Heart right ventricle (tissue), 16 donors: ENCODE data around the gene UBIAD1. TPM values are rescaled to one million over a fixed set of nuclear protein-coding genes. Genes with fewer than 3 reads are reported as not detected.
"Not testable (repeated sequence)": the region's sequence is repeated elsewhere in the genome, so short reads cannot be mapped to it uniquely, and the experiment has no call there.

Source experiments
- ATAC-seq, 8 donors: fragments of 200-7000 bp; cut with Tn5 transposase; one replicate each; pipeline ENCODE4 v1.9.1; 2020; ENCODE audit warnings: mild to moderate bottlenecking in 8 of 8, moderate library complexity in 8 of 8, moderate number of reproducible peaks in 1 of 8
- DNase-seq, 2 donors: peaks; one replicate each; pipeline ENCODE4 v3.0.0-alpha.2; 2020
- H3K27ac ChIP-seq, 10 donors: fragments of 200-600 bp; sonication (generic) in 2 of 10; one replicate each; pipeline versions ENCODE4 v1.5.0 to v1.8.0; 2020 to 2022; ENCODE audit warnings: mild to moderate bottlenecking in 3 of 10
- H3K27me3 ChIP-seq, 7 donors: fragments of 200-600 bp; one replicate each; pipeline ENCODE4 v1.8.0; 2021 to 2022; ENCODE audit warnings: mild to moderate bottlenecking in 2 of 7
- H3K36me3 ChIP-seq, 9 donors: fragments of 200-600 bp; sonication (generic) in 1 of 9; one replicate each; pipeline versions ENCODE4 v1.5.0 to v1.8.0; 2020 to 2022; ENCODE audit warnings: mild to moderate bottlenecking in 2 of 9
- H3K4me1 ChIP-seq, 9 donors: fragments of 200-600 bp; sonication (generic) in 1 of 9; one replicate each; pipeline versions ENCODE4 v1.5.0 to v1.8.0; 2020 to 2022; ENCODE audit warnings: mild to moderate bottlenecking in 4 of 9
- H3K4me3 ChIP-seq, 10 donors: fragments of 200-600 bp; sonication (generic) in 2 of 10; one replicate each; pipeline versions ENCODE4 v1.5.0 to v1.8.0; 2020 to 2022; ENCODE audit warnings: mild to moderate bottlenecking in 7 of 10, moderate library complexity in 2 of 10
- H3K9me3 ChIP-seq, 11 donors: fragments of 200-600 bp in 10 of 11; sonication (generic) in 2 of 11; one replicate each; pipeline versions ENCODE4 v1.5.0 to v1.8.0; 2013 to 2022; ENCODE audit warnings: mild to moderate bottlenecking in 2 of 11, control low read depth in 1 of 11, moderate library complexity in 1 of 11
- CTCF ChIP-seq, 9 donors: fragments of 200-600 bp; sonication (generic) in 2 of 9; IDR thresholded peaks; one replicate each; pipeline versions ENCODE4 v1.5.0 to v1.8.0; 2021 to 2022; ENCODE audit warnings: antibody characterized with exemption in 9 of 9, mild to moderate bottlenecking in 5 of 9, moderate library complexity in 1 of 9
- WGBS, 2 donors: extraction: QIAGEN DNeasy Blood & Tissue Kit; methylation state at CpG; one replicate each; pipeline ENCODE4 v1.1.7; 2013; ENCODE audit warnings: inconsistent platforms in 1 of 2; 5-methylcytosine and 5-hydroxymethylcytosine counted together
- intact Hi-C, 10 donors: fragments of 100-400 bp; cut with DNase I; formaldehyde crosslinking; loops; one replicate each; pipeline versions ENCODE4 v1.11.1 to v1.14.2; 2022
- polyA plus RNA-seq, 2 donors: library from polyadenylated mRNA; stranded (reverse); fragments of 200-250 nt; gene quantifications; one replicate each; pipeline ENCODE4 v1.2.3, GENCODE V29; 2013
- total RNA-seq, 10 donors: library from RNA; stranded (reverse); fragmentation: NEBNext Ultra II Directional in 3 of 10; extraction: Animal tissue kit (Norgen Biotek cat#: 25700) in 3 of 10; gene quantifications; one replicate each; pipeline versions ENCODE4 v1.2.1 to v1.2.4, GENCODE V29; 2021 to 2023
- donor health status: Arrhythmogenic right ventricular cardiomyopathy.
- donor health status: ischemic (EF 13 %, LVEDD 7.1; RV severe dilation, severe dysfunction).
- donor health status: healthy with polysubstance abuse.
- donor health status: DM: no; HTN: yes; CAD: no.
- donor health status: DM: no; HTN: no; CAD: no.
- donor health status: ischemic (EF 25% LVEDD 6.9; RV normal size, moderate dysfunction).
- donor health status: ischemic (EF 25% LVEDD 5.7; RV mildly dilated, moderate dysfunction).
- donor health status: healthy.
- donor health status: DM: yes; HTN: yes; CAD: no.
- donor health status: Ischemic cardiomyopathy.
- donor health status: ischemic (EF 35%, LVEDD 5.7; RV mildly dilated, moderate dysfunction).
- donor health status: nonischemic (EF 11% LVEDD 7.7; RV severe dilation, severe dysfunction).
- donor health status: DM: yes; HTN: yes; CAD: no.
- donor health status: PGD.
- donor health status: ischemic (EF 29% LVEDD 5.4; RV normal size, mild dysfunction).
- donor health status: nonischemic (EF 23%, LVEDD 6.1; RV moderate dilation, normal function).

Gene UBIAD1
- total and polyA plus RNA-seq, 12 donors: 4.9 to 17.4 (median 11.6) TPM

DNA sequence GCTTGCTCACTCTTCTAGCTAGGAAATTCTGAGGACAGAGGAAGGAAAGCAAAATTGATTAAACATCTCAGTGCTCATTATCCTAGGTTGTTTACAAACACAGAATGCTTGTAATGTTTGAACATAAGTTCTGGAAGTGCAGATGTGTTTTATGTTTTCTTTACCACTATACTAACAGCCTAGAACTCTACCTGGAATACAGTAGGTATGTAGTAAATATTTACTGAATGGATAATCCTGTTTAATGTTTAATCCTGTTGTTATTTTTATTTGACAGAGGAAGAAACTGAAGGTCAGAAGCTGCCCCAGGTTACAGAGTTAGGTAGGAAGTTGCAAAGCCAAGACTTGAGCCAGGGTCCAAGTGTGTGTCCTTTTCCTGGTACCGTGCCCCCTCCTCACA lies 16.7 kb upstream of the UBIAD1 start:
- Histone ChIP-seq H3K27me3 (no peaks in the 10 kb centered on the region), H3K9me3 (no peaks in the 10 kb centered on the region), H3K4me3 (no peak overlapping the region), H3K36me3 (peaks cover 4 to 85% (median 75%) of the 10 kb centered on the region in 9 donors), H3K27ac (no peak overlapping the region), H3K4me1 (peaks cover 0 to 14% (median 7%) of the 10 kb centered on the region in 9 donors)
- ATAC-seq (no peak), DNase-seq (no peak)
- intact Hi-C loops: no loop called here
- TF ChIP-seq CTCF (IDR thresholded peaks at IDR 0.05): no peak
- WGBS, 2 donors: 90 to 91% methylated on average over 1 of the region's 1 CpG

DNA sequence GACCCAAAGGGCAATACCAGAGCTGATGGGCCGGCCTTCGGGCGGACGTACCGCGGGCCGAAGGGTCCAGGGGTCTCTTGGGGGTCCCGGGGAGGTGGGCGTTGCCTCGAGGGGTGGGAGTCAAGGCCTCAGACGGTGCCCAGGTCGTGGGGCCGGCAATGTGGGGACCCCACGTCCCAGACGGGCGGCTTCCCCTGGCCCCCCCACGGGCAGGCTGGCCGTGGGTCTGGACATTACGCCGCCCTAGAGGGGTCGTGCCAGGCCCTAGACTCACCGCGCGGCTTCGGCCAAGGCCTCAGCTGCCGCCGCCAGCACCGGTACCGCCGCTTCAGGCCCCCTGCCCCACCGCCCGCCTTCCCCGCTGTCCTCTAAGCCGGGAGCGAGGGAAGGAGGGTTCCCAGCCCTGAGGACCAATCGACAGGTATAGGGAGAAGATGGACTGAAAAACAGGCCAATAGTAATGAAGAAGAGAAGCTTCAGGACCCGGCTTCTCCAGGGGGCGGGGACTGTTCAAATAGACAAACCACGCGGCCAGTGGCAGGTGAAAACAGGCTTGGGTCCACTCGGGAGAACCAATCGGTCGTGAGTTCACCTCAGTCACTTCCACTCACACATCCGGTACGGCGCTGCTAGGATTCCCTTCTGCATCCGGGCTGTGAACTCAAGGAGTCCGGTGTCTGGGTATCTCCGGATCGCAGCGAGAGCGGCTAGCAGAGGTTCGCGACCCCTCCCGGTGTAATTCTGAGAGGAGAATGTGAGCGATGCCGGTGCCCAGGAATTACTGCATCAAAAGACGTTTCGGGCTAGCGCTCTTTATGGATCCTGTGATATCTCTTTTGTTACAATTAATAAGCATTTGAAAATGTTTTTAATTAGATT lies 10.6 kb upstream of the UBIAD1 start, which contains the start of gene MTOR:
MTOR (minus strand) TSS at position 381 of the 879 bp plus-strand sequence. CDS start 3,142 bp downstream, outside the sequence.
- Histone ChIP-seq H3K27me3 (no peaks in the 10 kb centered on the region), H3K27ac (peak within 1 kb of the TSS in 9 of 10 donors; percentile 81 to 93 (median 86)), H3K4me1 (peaks cover 0 to 22% (median 14%) of the 10 kb centered on the region in 9 donors), H3K4me3 (peak within 1 kb of the TSS; percentile 82 to 100 (median 94)), H3K9me3 (no peaks in the 10 kb centered on the region), H3K36me3 (peaks cover 0 to 24% (median 19%) of the 10 kb centered on the region in 9 donors)
- WGBS, 2 donors: 0% methylated on average over 55 to 60 of the region's 60 CpGs
- DNase-seq (peak; percentile 95 to 100), ATAC-seq (peak; percentile 99 to 100 (median 100))
- TF ChIP-seq CTCF (IDR thresholded peaks at IDR 0.05): peak in 5 of 9 donors; percentile 9 to 41 (median 29)
- intact Hi-C loops: no loop called here

DNA sequence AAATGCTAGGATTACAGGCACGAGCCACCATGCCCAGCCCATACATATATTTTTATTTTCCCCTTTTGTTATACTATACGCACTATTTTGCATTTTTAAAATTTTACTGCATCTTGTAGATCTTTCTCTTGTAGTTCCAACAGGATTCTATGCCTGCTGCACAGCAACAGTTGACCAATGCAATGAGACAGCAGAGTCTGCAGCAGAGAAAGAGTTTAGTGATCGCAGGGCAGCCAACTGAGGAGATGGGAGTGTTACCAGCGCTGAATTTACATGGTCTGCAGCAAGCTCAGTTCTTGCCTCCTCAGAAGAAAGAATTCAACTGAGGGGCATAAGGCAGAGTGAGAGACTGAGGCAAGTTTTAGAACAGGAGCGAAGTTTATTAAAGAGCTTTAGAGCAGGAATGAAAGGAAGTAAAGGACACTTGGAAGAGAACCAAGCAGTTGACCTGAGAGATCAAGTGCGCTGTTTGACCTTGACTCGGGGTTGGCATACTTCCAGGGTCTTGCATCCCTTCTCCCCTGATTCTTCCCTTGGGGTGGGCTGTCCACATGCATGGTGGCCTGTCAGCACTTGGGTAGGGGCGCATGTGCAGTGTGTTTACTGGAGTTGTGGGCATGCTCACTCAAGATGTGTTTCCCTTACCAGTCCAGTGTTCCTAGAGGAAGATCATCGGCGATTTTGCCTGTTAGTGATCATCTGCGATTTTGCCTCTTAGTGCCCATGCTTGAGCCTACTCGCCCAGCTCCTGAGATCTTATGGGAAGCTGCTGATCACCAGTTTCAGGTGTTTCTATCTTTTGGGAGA lies 6.5 kb upstream of the UBIAD1 start:
- intact Hi-C loops: no loop called here

GRCh38 chr1:11267350-11268337 lies 5.4 kb upstream of the UBIAD1 start:
- H3K27me3 ChIP-seq, H3K4me3 ChIP-seq, ATAC-seq, H3K9me3 ChIP-seq, H3K36me3 ChIP-seq, intact Hi-C loops, DNase-seq, H3K27ac ChIP-seq: not testable (repeated sequence)
- peaks cover 0 to 11% (median 4%) of the 10 kb centered on the region in 9 donors for H3K4me1 ChIP-seq
- WGBS, 2 donors: 82 to 87% methylated on average over 19 of the region's 19 CpGs

More for the DNA sequence above, 6.5 kb upstream of the UBIAD1 start:
- no peak for TF ChIP-seq CTCF (IDR thresholded peaks at IDR 0.05)
- DNase-seq (no peak), ATAC-seq (no peak)
- Histone ChIP-seq H3K9me3 (no peaks in the 10 kb centered on the region), H3K36me3 (no peaks in the 10 kb centered on the region), H3K27ac (no peak overlapping the region), H3K4me3 (no peak overlapping the region), H3K4me1 (peaks cover 0 to 10% (median 4%) of the 10 kb centered on the region in 9 donors), H3K27me3 (no peaks in the 10 kb centered on the region)
- WGBS, 2 donors: 80 to 81% methylated on average over 12 of the region's 12 CpGs
